ENCODE data around the gene ARNT2. TPM values are rescaled to one million over a fixed set of nuclear protein-coding genes. Genes with fewer than 3 reads are reported as not detected.

Gene ARNT2
- polyA plus RNA-seq, 1 of the 3 experiments (the other 2 are of a cell fraction), result 17.0 TPM

- H3K27me3 ChIP-seq (ENCODE audit: insufficient read depth), result no peaks in the 10 kb centered on the region
- H4K20me1 ChIP-seq (ENCODE audit: insufficient read depth), result peaks cover 4% of the 10 kb centered on the region; the same call in 1 of the 2 replicates
- H3K4me1 ChIP-seq (ENCODE audit: control insufficient read depth in 1 of 2, insufficient read depth in 2 of 2, low read depth in 1 of 2, low read length in 1 of 2), result peaks cover 0 to 3% of the 10 kb centered on the region in 2 experiments; a peak in 1 of 4 replicates
- no peaks in the 10 kb centered on the region for H3K9me3 ChIP-seq
- H3K36me3 ChIP-seq (replicated peaks in 1 of 2; ENCODE audit: control insufficient read depth in 1 of 2, insufficient read depth in 2 of 2, low read length in 1 of 2), result no peaks in the 10 kb centered on the region
- H3K79me2 ChIP-seq (ENCODE audit: insufficient read depth), result peaks cover 10% of the 10 kb centered on the region
- ChIA-PET POLR2A (no interaction called here), CTCF (interaction anchor here (1.5 to 2.5 kb wide), 3 partner anchors 12 to 14 kb away, joined by 6 to 10 read pairs (median 8); no protein-coding TSS in a partner anchor)
- TF ChIP-seq FOXJ3 (CRISPR knock-in tag; IDR thresholded peaks at IDR 0.05) (no peak), YY1 (IDR thresholded peaks at IDR 0.05; ENCODE audit: low read depth) (no peak), MXI1 (IDR thresholded peaks at IDR 0.05; ENCODE audit: low read depth, low read length) (no peak), POLR2AphosphoS5 (IDR thresholded peaks at IDR 0.05; ENCODE audit: low read depth, low read length) (no peak), RXRA (IDR thresholded peaks at IDR 0.05; ENCODE audit: borderline replicate concordance, low read depth) (no peak), FOXM1 (IDR thresholded peaks at IDR 0.05; ENCODE audit: low read depth) (no peak), GATA2 (CRISPR knock-in tag; IDR thresholded peaks at IDR 0.05) (no peak), MAX (IDR thresholded peaks at IDR 0.05; ENCODE audit: low read depth) (no peak), FOSL2 (IDR thresholded peaks at IDR 0.05; ENCODE audit: borderline replicate concordance, low read depth) (no peak), MEF2A (IDR thresholded peaks at IDR 0.05; ENCODE audit: borderline replicate concordance, low read depth) (no peak)
- TF ChIP-seq, protein P1, sequence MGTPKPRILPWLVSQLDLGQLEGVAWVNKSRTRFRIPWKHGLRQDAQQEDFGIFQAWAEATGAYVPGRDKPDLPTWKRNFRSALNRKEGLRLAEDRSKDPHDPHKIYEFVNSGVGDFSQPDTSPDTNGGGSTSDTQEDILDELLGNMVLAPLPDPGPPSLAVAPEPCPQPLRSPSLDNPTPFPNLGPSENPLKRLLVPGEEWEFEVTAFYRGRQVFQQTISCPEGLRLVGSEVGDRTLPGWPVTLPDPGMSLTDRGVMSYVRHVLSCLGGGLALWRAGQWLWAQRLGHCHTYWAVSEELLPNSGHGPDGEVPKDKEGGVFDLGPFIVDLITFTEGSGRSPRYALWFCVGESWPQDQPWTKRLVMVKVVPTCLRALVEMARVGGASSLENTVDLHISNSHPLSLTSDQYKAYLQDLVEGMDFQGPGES (IDR thresholded peaks at IDR 0.05; ENCODE audit: low read depth, low read length), result no peak
- H3K9me2 ChIP-seq, result no peaks in the 10 kb centered on the region
- WGBS (ENCODE audit: low lambda C conversion rate), result 94% methylated on average over 6 of the region's 6 CpGs
- no peak overlapping the region for H3K4me3 ChIP-seq (ENCODE audit: low read depth in 2 of 2, low read length in 1 of 2)
- DNase-seq, result no peak
- H3K4me2 ChIP-seq, result no peak overlapping the region
- H3F3A ChIP-seq (replicated peaks; ENCODE audit: insufficient read depth), result no peaks in the 10 kb centered on the region
- no peak overlapping the region for H3K9ac ChIP-seq
- no peak overlapping the region for H2AFZ ChIP-seq (ENCODE audit: low read depth)
- no peak overlapping the region for H3K27ac ChIP-seq (ENCODE audit: low read depth in 2 of 2, low read length in 1 of 2)
Observed at GRCh38 chr15:80442728-80443403, 38.7 kb downstream of the ARNT2 start.

- TF ChIP-seq, protein P2, sequence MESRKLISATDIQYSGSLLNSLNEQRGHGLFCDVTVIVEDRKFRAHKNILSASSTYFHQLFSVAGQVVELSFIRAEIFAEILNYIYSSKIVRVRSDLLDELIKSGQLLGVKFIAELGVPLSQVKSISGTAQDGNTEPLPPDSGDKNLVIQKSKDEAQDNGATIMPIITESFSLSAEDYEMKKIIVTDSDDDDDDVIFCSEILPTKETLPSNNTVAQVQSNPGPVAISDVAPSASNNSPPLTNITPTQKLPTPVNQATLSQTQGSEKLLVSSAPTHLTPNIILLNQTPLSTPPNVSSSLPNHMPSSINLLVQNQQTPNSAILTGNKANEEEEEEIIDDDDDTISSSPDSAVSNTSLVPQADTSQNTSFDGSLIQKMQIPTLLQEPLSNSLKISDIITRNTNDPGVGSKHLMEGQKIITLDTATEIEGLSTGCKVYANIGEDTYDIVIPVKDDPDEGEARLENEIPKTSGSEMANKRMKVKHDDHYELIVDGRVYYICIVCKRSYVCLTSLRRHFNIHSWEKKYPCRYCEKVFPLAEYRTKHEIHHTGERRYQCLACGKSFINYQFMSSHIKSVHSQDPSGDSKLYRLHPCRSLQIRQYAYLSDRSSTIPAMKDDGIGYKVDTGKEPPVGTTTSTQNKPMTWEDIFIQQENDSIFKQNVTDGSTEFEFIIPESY (IDR thresholded peaks at IDR 0.05; ENCODE audit: borderline replicate concordance, low read depth), result no peak
- TF ChIP-seq RFX5 (IDR thresholded peaks at IDR 0.05; ENCODE audit: low read length) (no peak), RAD21 (IDR thresholded peaks at IDR 0.05; ENCODE audit: low read length) (no peak), NRF1 (IDR thresholded peaks at IDR 0.05; ENCODE audit: low read depth, low read length) (no peak), GATA2 (CRISPR knock-in tag; IDR thresholded peaks at IDR 0.05) (no peak), MXI1 (IDR thresholded peaks at IDR 0.05; ENCODE audit: low read depth, low read length) (no peak), CHD2 (IDR thresholded peaks at IDR 0.05; ENCODE audit: low read length, partially characterized antibody) (no peak), SIN3A (IDR thresholded peaks at IDR 0.05; ENCODE audit: borderline replicate concordance, low read depth, low read length) (no peak)
- TF ChIP-seq, protein P3, sequence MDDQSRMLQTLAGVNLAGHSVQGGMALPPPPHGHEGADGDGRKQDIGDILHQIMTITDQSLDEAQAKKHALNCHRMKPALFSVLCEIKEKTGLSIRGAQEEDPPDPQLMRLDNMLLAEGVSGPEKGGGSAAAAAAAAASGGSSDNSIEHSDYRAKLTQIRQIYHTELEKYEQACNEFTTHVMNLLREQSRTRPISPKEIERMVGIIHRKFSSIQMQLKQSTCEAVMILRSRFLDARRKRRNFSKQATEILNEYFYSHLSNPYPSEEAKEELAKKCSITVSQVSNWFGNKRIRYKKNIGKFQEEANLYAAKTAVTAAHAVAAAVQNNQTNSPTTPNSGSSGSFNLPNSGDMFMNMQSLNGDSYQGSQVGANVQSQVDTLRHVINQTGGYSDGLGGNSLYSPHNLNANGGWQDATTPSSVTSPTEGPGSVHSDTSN (IDR thresholded peaks at IDR 0.05), result no peak
- Histone ChIP-seq H3K4me1 (ENCODE audit: control insufficient read depth in 1 of 2, insufficient read depth in 2 of 2, low read depth in 1 of 2, low read length in 1 of 2) (peaks cover 0 to 3% of the 10 kb centered on the region in 2 experiments; a peak in 1 of 4 replicates), H4K20me1 (ENCODE audit: insufficient read depth) (peaks cover 4% of the 10 kb centered on the region; the same call in 1 of the 2 replicates), H2AFZ (ENCODE audit: low read depth) (no peak overlapping the region), H3K9me2 (no peaks in the 10 kb centered on the region), H3K27me3 (ENCODE audit: insufficient read depth) (no peaks in the 10 kb centered on the region), H3K9me3 (no peaks in the 10 kb centered on the region), H3K9ac (no peak overlapping the region), H3K4me2 (no peak overlapping the region), H3K36me3 (replicated peaks in 1 of 2; ENCODE audit: control insufficient read depth in 1 of 2, insufficient read depth in 2 of 2, low read length in 1 of 2) (no peaks in the 10 kb centered on the region), H3F3A (replicated peaks; ENCODE audit: insufficient read depth) (no peaks in the 10 kb centered on the region), H3K4me3 (ENCODE audit: low read depth in 2 of 2, low read length in 1 of 2) (no peak overlapping the region), H3K27ac (ENCODE audit: low read depth in 2 of 2, low read length in 1 of 2) (no peak overlapping the region), H3K79me2 (ENCODE audit: insufficient read depth) (no peaks in the 10 kb centered on the region)
- CTCF ChIA-PET, result interaction anchor here (1.5 kb wide), 1 partner anchor 11 kb away, joined by 10 read pairs; no protein-coding TSS in a partner anchor
- POLR2A ChIA-PET, result no interaction called here
- WGBS (ENCODE audit: low lambda C conversion rate), result 96% methylated on average over 4 of the region's 4 CpGs
- no peak for DNase-seq
Observed at GRCh38 chr15:80444680-80445251, 40.6 kb downstream of the ARNT2 start.
